ENCODE measurements around the gene SLC2A1.

SLC2A1 gene

DNA sequence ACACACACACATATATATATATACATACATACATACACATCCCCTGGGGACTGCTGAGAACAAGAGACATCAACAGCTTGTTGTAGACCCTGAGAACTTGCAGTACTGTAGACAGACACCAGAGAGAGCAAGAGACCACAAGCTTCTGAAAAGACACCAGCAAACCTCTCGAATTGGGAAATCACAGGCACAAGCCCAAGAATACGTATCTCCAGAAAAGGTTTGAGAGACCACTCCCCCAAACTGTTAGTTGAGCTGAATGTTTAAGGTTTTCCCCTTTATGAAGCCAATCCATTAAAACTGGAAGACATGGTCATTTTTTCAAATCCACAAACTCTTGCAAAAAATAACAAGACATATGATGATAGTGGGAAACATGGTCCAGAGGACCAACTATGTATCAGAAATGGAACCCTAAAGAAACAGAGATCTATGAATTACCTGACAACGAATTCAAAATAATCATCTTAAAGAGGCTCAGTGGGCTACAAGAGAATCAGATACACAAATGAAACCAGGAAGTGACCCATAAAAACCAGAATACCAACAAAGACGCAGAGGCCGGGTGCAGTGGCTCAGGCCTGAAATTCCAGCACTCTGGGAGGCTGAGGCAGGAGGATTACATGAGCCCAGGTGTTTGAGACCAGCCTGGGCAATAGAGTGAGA lies 45.1 kb downstream of the SLC2A1 start:
- Histone ChIP-seq H3K27me3 (ENCODE audit: control insufficient read depth, low read length) (no peaks in the 10 kb centered on the region), H3K4me1 (ENCODE audit: control insufficient read depth, low read length) (no peaks in the 10 kb centered on the region), H3F3A (ENCODE audit: control insufficient read depth, insufficient read depth) (no peaks in the 10 kb centered on the region), H3K9me2 (replicated peaks; ENCODE audit: control insufficient read depth, low read length) (no peaks in the 10 kb centered on the region), H3K4me2 (ENCODE audit: low read length) (no peak overlapping the region), H3K4me3 (ENCODE audit: low read length) (no peak overlapping the region), H3K9me3 (ENCODE audit: control insufficient read depth, insufficient read depth, low read length) (peaks cover 24% of the 10 kb centered on the region), H3K27ac (ENCODE audit: low read depth, low read length) (no peak overlapping the region), H3K79me2 (ENCODE audit: control insufficient read depth, low read length) (no peaks in the 10 kb centered on the region), H4K20me1 (ENCODE audit: control insufficient read depth, insufficient read depth, low read depth, low read length) (no peaks in the 10 kb centered on the region), H3K36me3 (ENCODE audit: control insufficient read depth, low read length) (no peaks in the 10 kb centered on the region)
- TF ChIP-seq, protein P1, sequence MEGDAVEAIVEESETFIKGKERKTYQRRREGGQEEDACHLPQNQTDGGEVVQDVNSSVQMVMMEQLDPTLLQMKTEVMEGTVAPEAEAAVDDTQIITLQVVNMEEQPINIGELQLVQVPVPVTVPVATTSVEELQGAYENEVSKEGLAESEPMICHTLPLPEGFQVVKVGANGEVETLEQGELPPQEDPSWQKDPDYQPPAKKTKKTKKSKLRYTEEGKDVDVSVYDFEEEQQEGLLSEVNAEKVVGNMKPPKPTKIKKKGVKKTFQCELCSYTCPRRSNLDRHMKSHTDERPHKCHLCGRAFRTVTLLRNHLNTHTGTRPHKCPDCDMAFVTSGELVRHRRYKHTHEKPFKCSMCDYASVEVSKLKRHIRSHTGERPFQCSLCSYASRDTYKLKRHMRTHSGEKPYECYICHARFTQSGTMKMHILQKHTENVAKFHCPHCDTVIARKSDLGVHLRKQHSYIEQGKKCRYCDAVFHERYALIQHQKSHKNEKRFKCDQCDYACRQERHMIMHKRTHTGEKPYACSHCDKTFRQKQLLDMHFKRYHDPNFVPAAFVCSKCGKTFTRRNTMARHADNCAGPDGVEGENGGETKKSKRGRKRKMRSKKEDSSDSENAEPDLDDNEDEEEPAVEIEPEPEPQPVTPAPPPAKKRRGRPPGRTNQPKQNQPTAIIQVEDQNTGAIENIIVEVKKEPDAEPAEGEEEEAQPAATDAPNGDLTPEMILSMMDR (IDR thresholded peaks at IDR 0.05; ENCODE audit: low read depth, low read length, poor library complexity, severe bottlenecking): peak; percentile 65
- TF ChIP-seq EZH2phosphoT487 (IDR thresholded peaks at IDR 0.05; ENCODE audit: borderline replicate concordance, low read length): no peak

DNA sequence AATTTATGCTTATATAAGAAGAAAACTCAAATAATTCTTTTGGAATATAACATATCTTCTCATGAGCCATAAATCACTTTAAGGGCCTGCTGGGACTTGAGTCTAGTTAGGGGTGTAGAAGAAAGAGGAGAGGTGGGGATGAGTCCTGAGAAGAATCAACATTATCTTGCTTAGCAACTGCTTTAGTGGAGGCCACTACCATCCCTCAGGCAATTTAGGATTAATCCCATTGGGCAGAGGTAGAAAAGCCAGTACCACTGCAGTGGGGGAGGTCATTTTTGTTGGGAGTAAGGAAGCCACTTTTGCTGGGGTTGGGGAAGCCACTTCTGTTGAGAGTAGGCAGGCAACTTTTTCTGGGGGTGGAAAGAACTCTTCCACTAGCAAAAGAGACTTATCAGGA lies 47.7 kb downstream of the SLC2A1 start:
- no peaks in the 10 kb centered on the region for H3F3A ChIP-seq (ENCODE audit: control insufficient read depth, insufficient read depth)
- H3K79me2 ChIP-seq (ENCODE audit: control insufficient read depth, low read length): no peaks in the 10 kb centered on the region
- H3K4me2 ChIP-seq (ENCODE audit: low read length): no peak overlapping the region
- H3K27me3 ChIP-seq (ENCODE audit: control insufficient read depth, low read length): no peaks in the 10 kb centered on the region
- H3K27ac ChIP-seq (ENCODE audit: low read depth, low read length): no peak overlapping the region
- no peaks in the 10 kb centered on the region for H4K20me1 ChIP-seq (ENCODE audit: control insufficient read depth, insufficient read depth, low read depth, low read length)
- no peaks in the 10 kb centered on the region for H3K4me1 ChIP-seq (ENCODE audit: control insufficient read depth, low read length)
- no peaks in the 10 kb centered on the region for H3K36me3 ChIP-seq (ENCODE audit: control insufficient read depth, low read length)
- no peak overlapping the region for H3K4me3 ChIP-seq (ENCODE audit: low read length)
- H3K9me3 ChIP-seq (ENCODE audit: control insufficient read depth, insufficient read depth, low read length): peaks cover 13% of the 10 kb centered on the region
- no peak for TF ChIP-seq EZH2phosphoT487 (IDR thresholded peaks at IDR 0.05; ENCODE audit: borderline replicate concordance, low read length)
- TF ChIP-seq, protein P1 (IDR thresholded peaks at IDR 0.05; ENCODE audit: low read depth, low read length, poor library complexity, severe bottlenecking): no peak
- H3K9me2 ChIP-seq (replicated peaks; ENCODE audit: control insufficient read depth, low read length): no peaks in the 10 kb centered on the region

DNA sequence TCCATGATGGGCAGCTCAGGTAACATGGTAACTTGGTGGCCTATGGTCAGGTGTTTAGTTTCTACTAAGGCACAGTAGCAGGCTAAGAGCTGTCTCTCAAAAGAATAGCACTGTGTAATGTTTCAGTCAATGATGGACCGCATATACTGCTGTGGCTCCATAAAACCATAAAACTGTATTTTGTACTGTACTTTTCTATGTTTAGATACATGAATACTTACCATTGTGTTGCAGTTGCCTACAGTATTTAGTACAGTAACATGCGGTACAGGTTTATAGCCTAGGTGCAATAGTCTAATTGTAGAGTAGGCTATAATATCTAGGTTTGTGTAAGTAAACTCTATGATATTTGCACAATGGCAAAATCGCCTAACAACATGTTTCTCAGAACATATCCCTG lies 50.6 kb downstream of the SLC2A1 start:
- no peaks in the 10 kb centered on the region for H3K9me2 ChIP-seq (replicated peaks; ENCODE audit: control insufficient read depth, low read length)
- H4K20me1 ChIP-seq (ENCODE audit: control insufficient read depth, insufficient read depth, low read depth, low read length): no peaks in the 10 kb centered on the region
- no peaks in the 10 kb centered on the region for H3K36me3 ChIP-seq (ENCODE audit: control insufficient read depth, low read length)
- TF ChIP-seq, protein P1 (IDR thresholded peaks at IDR 0.05; ENCODE audit: low read depth, low read length, poor library complexity, severe bottlenecking): no peak
- TF ChIP-seq EZH2phosphoT487 (IDR thresholded peaks at IDR 0.05; ENCODE audit: borderline replicate concordance, low read length): no peak
- no peak overlapping the region for H3K4me3 ChIP-seq (ENCODE audit: low read length)
- no peaks in the 10 kb centered on the region for H3K79me2 ChIP-seq (ENCODE audit: control insufficient read depth, low read length)
- H3K9me3 ChIP-seq (ENCODE audit: control insufficient read depth, insufficient read depth, low read length): no peaks in the 10 kb centered on the region
- no peaks in the 10 kb centered on the region for H3F3A ChIP-seq (ENCODE audit: control insufficient read depth, insufficient read depth)
- no peaks in the 10 kb centered on the region for H3K4me1 ChIP-seq (ENCODE audit: control insufficient read depth, low read length)
- no peaks in the 10 kb centered on the region for H3K27me3 ChIP-seq (ENCODE audit: control insufficient read depth, low read length)
- no peak overlapping the region for H3K27ac ChIP-seq (ENCODE audit: low read depth, low read length)
- H3K4me2 ChIP-seq (ENCODE audit: low read length): no peak overlapping the region

Data from DOHH2 (cell line).